GM12892 (cell line): ENCODE measurements around the gene SFT2D2.

Source experiments
- DNase-seq: peaks from one replicate; pipeline ENCODE4 v3.0.0; 2011; ENCODE audit not compliant: insufficient read length
- FAIRE-seq: peaks from 2 replicates; lab custom pipeline; 2011; peaks lifted over from hg19 to GRCh38; lab: Jason Lieb, UNC
- POLR2A ChIP-seq: IDR thresholded peaks from 2 replicates; pipeline ENCODE4 v1.6.1; 2011; ENCODE audit warnings: low read depth, low read length, control low read depth
- POLR2AphosphoS5 ChIP-seq: IDR thresholded peaks from 2 replicates; pipeline ENCODE4 v1.6.1; 2011; ENCODE audit warnings: low read depth, low read length, control low read depth
- TAF1 ChIP-seq: IDR thresholded peaks from 2 replicates; pipeline ENCODE4 v1.6.1; 2011; ENCODE audit warnings: low read depth, mild to moderate bottlenecking, control low read depth, low read length, borderline replicate concordance

Gene SFT2D2

DNA sequence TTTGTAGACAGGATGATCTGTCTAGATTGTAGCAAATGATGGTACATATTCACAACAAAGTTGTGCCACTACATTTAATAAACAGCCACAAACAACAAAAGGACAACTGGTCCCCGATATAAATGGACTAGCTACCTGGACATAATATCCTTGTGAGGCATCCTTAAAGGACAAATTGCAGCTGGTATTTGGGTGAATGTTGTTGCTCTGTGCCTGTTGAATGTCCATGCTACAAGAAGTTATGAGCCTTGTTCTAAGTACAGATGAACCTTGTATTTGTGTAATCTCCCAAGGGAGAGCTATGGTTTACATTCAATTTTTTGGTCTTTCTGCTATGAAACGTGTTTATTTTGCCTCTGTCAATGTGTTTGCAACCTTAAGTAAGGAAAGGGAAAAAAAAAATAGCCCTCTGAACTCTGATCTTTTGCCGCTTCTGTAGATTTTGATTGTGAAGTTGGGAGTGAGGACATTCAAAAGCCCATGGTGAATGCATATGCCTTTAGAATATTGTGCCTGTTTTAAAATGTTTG, 26.5 kb downstream of the SFT2D2 start:
- FAIRE-seq (peak; percentile 56), DNase-seq (no peak)
- TF ChIP-seq POLR2A (no peak), TAF1 (no peak), POLR2AphosphoS5 (no peak)

DNA sequence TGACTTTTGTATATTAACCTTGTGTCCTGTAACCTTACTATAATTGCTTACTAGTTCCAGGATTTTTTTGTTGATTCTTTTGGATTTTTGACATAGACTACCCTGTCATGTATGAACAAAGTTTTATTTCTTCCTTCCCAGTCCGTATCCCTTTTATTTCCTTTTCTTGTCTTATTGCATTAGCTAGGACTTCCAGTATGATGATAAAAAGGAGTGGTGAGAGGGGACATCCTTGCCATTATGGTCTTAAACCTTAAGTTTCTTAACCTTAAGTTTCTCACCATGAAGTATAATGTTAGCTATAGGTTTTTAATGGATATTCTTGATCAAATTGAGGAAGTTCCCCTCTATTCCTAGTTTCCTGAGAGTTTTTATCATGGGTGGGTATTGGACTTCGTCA, 30.4 kb downstream of the SFT2D2 start:
- DNase-seq, result no peak
- FAIRE-seq, result no peak
- TF ChIP-seq TAF1 (no peak), POLR2A (no peak), POLR2AphosphoS5 (no peak)

DNA sequence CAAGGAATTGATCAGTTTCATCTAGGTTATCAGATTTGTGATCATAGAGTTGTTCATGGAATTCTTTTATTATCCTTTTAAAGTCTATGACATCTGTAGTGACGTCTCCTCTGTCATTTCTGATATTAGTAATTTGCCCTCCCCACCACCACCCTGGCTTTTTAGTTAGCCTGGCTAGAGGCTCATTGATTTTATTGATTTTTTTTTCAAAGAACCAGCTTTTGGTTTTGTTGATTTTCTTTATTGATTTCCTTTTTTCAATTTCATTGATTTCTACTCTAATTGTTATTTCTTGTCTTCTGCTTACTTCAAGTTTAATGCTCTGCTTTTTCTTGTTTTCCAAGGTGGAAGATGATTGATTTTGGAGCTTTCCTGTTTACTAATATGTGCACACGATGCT, 31.6 kb downstream of the SFT2D2 start:
- TF ChIP-seq POLR2A, result no peak
- TF ChIP-seq TAF1, result no peak
- DNase-seq (no peak), FAIRE-seq (no peak)

DNA sequence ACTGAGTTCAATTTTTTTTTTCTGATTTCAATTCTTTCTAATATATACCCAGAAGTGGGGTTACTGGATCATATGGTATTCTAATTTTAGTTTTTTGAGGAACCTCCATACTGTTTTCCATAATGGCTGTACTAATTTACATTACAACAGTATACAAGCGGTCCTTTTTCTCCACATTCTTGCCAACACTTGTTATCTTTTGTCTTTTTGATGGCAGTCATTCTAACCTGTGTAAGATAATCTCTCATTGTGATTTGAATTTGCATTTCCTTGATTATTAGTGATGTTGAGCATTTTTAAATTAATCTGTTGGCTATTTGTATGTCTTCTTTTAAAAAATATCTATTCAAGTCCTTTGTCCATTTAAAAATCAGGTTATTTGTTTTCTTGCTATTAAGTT, 33.8 kb downstream of the SFT2D2 start:
- DNase-seq (no peak), FAIRE-seq (no peak)
- TF ChIP-seq POLR2A, result no peak
- TF ChIP-seq POLR2AphosphoS5, result no peak
- TF ChIP-seq TAF1, result no peak

DNA sequence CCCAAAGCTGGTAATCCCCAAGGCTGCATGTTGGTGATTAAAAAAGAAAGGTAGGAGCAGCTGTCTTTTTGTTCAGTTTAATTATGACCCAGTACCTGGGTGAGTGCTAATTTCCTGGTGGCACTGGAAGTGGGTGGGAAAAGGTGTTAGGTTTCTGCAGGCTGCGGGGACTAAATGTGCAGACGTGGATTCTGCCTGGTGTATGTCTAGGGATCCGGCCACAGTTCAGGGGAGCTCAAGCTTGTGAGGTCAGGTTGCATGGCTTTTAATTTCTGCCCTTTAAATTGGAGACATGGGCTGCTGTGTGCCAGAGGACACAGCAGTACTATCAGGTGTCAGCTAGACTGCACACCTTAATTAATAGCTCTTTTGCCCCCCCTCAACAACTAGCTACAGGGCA, 34.6 kb downstream of the SFT2D2 start:
- TF ChIP-seq POLR2AphosphoS5 (no peak), TAF1 (no peak), POLR2A (no peak)
- FAIRE-seq (no peak), DNase-seq (no peak)

DNA sequence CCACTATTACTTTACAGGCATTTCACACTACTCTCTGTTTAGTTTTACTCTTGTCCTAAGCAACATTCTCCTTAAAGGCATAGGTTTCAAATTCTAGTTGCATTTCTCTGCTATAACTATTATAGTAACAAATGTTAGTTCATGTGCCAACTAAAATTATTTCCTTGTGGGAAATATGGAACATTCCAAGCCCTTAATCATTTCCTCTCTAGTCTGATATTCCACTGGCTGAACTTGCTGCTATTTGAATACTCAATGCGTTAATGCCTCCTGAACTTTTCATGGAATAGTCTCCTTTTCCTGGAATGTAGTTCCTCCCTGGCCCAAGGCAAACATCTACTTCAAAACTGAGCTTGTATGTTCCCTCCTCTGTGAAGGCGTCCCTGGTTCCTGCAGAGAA, 35.6 kb downstream of the SFT2D2 start:
- FAIRE-seq (no peak), DNase-seq (no peak)
- no peak for TF ChIP-seq TAF1
- TF ChIP-seq POLR2AphosphoS5, result no peak
- no peak for TF ChIP-seq POLR2A

DNA sequence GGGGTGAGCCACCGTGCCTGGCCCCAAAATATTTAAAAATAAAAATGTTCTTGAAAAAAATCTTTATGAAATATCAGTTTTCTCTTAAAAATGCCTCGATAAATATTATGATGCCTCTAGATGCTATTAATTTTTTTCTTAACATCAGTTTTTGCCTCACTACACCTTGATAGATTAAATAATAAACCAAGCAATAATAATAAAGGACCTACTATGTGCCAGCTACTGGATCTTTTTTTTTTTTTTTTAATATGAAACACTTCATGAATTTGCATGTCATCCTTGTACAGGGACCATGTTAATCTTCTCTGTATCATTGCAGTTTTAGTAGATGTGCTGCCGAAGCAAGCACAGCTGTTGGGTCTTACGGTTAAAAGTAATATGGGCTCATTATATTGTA, 37.3 kb downstream of the SFT2D2 start:
- DNase-seq, result no peak
- TF ChIP-seq TAF1 (no peak), POLR2A (no peak), POLR2AphosphoS5 (no peak)

DNA sequence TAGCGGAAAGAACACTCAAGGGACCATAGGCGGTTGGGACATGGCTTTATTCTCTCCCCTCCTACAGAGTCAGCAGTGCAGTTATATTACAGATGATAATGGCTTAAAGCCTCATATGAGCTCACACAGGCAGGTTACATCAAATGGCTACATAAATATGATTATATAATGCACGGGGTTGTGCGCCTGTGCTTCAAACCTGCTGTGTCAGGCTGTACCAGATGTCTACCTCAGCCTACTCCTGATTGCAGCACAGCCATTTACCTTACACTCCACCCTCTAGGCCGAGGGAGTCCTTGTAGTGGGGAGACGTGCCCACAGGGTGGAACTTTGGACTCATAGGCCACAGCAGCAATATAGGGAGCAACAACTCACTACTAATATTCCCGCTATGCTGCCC, 38.5 kb downstream of the SFT2D2 start:
- no peak for FAIRE-seq

More for the DNA sequence above, 37.3 kb downstream of the SFT2D2 start:
- no peak for FAIRE-seq

DNA sequence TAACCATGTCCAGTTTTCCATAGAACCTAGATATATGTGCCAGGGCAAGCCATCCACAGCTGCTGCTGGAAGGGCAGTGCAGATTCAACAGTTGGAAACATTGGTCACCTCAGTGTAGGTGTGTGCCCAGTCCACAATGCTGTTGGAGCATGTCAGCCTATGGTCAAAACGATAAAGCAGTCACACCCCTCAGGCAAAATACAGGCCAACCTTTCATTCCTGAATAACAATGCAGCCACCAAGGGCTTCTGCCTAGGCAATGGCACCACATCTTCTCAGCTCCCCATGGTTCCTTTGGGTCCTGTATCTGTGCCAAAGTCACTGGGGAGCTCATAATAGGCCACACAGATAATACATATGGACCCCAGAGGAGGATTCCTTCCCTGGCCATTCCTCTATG, 39.8 kb downstream of the SFT2D2 start:
- no peak for TF ChIP-seq POLR2A
- TF ChIP-seq TAF1, result no peak
- TF ChIP-seq POLR2AphosphoS5, result no peak
- no peak for FAIRE-seq
- no peak for DNase-seq

More for the DNA sequence above, 38.5 kb downstream of the SFT2D2 start:
- TF ChIP-seq POLR2A, result no peak
- DNase-seq, result no peak

DNA sequence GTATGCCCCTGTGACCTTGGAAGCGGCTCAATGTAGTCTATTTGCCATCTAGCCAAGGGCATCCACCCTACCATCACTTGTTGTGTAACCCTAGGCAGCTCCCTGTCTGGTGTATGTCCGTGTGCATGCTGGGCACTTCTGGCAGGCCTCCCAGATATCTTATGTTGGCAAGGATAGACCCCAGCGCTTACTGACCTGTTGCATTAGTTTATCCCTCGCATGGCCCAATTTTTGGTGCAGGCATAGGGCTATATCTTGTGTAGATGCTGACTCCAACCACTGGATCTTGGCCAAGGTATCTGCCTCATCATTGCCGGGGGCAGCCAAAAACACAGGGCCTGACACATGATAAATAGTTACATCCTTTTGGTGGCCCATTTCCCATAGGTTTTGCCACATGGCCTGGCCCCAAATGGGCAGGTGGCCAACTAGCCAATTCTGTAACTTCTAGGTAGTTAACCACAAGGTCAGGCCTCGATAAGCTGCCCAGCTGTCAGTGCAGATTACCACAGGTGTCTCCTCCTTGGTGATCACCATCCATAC, 40.9 kb downstream of the SFT2D2 start:
- no peak for FAIRE-seq
- no peak for DNase-seq
- TF ChIP-seq TAF1, result no peak
- TF ChIP-seq POLR2AphosphoS5, result no peak
- no peak for TF ChIP-seq POLR2A

DNA sequence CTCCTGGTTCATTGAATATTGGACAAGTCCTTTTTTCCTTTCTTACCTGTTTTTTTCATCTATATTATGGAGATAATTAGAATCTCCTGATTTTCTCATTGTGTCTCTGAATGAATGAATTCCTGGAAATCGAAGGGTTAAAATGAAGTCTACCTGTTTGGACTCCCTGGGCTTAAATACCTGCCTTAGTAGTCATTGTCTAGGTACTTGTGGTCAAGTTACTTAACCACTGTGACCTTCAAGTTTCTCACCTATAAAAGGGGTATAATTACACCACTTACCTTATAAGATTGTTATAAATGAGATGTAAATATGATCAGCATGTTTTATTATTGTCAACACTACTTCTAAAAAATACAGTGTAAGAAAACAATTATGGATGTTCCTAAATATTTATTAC, 45.8 kb downstream of the SFT2D2 start:
- FAIRE-seq (no peak), DNase-seq (no peak)
- TF ChIP-seq POLR2A (no peak), POLR2AphosphoS5 (no peak), TAF1 (no peak)

DNA sequence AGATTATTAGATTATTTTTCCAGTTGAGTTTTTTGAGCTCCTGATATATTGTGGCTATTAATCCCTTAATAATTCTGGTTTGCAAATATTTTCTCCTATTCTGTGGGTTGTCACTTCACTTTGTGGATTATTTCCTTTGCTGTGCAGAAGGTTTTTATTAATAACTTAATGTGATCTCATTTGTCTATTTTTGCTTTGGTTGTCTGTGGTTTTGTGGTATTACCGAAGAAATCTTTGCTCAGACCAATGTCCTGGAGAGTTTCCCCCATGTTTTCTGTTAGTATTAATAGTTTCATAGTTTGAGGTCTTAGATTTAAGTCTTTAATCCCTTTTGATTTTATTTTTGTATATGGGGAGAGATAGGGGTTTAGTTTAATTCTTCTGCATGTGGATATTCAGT, 47.8 kb downstream of the SFT2D2 start:
- FAIRE-seq (no peak), DNase-seq (no peak)
- TF ChIP-seq POLR2A (no peak), POLR2AphosphoS5 (no peak), TAF1 (no peak)

DNA sequence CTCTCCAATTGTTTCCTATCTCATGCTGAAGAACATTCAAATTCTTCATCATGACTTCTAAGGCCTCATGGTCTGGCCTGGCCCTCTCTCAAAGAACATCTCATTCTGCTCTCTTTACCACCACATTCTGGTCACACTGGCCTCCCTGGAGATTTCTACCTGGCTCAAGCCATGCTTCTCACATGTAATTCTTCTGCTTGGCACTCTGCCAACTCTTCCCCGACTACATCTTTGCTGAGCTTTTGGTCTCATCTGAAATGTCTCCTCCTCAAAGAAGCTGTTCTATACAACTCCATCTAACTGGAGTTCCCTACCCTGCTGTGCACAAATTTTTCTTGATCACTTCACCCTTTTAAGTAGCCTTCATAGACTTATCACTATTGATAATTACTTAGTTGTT, 53.4 kb downstream of the SFT2D2 start:
- no peak for TF ChIP-seq POLR2AphosphoS5
- no peak for TF ChIP-seq POLR2A
- no peak for TF ChIP-seq TAF1
- DNase-seq, result no peak
- FAIRE-seq, result peak; percentile 14
